GM12878 (cell line): ENCODE results near the gene MAMLD1. TPM values are rescaled to one million over a fixed set of nuclear protein-coding genes. Genes with fewer than 3 reads are reported as not detected.

Source experiments
- ATAC-seq: fragments of 200-7000 bp; cut with Tn5 transposase; 3 replicates; pipeline ENCODE4 v1.9.1; 2020; ENCODE audit warnings: mild to moderate bottlenecking, moderate library complexity
- BruUV-seq: library from RNA; stranded (reverse); fragments of 400-500 nt; replicated peaks from 2 replicates; lab custom pipeline; 2021; lab: Mats Ljungman, UMichigan
- CTCF ChIA-PET: fragments of 300-600 bp; sonication (Branson Sonifier 250); formaldehyde crosslinking; extraction: SDS; loops from one replicate; lab custom pipeline; 2021; ENCODE audit warnings: inconsistent platforms; lab: Yijun Ruan, JAX
- POLR2A ChIA-PET: fragments of 350-600 bp; formaldehyde crosslinking; extraction: SDS; loops from one replicate; lab custom pipeline; 2021; ENCODE audit warnings: inconsistent platforms; lab: Charles Lee
- RAD21 ChIA-PET: fragments of 300-600 bp; sonication (Branson Sonifier 250); formaldehyde crosslinking; loops from one replicate; lab custom pipeline; 2023; ENCODE audit warnings: antibody characterized with exemption; ENCODE audit not compliant: unreplicated experiment; lab: Charles Lee
- SMC1A ChIA-PET: fragments of 300-600 bp; sonication (Branson Sonifier 250); formaldehyde crosslinking; loops from one replicate; lab custom pipeline; 2023; ENCODE audit not compliant: unreplicated experiment, uncharacterized antibody; lab: Charles Lee
- DNase-seq: peaks from one replicate; pipeline ENCODE4 v3.0.0-alpha.2; 2011; ENCODE audit warnings: low read depth, low spot score
- FAIRE-seq: peaks from 3 replicates; lab custom pipeline; 2011; peaks lifted over from hg19 to GRCh38; lab: Jason Lieb, UNC
- H2AFZ ChIP-seq: 2 replicates; pipeline ENCODE4 v1.6.0; 2011; ENCODE audit warnings: low read depth, low read length, control low read depth; ENCODE audit not compliant: control insufficient read depth
- H3K27ac ChIP-seq: 2 replicates; pipeline ENCODE4 v1.5.1; 2011; ENCODE audit warnings: control low read depth; ENCODE audit not compliant: control insufficient read depth, insufficient read depth
- H3K27me3 ChIP-seq, 2 experiments: replicated peaks in 1 of 2; 2 replicates each; pipeline versions ENCODE4 v1.6.0 to v1.6.1; 2011; ENCODE audit warnings: low read length in 1 of 2; ENCODE audit not compliant: control insufficient read depth in 2 of 2, insufficient read depth in 2 of 2
- H3K36me3 ChIP-seq, 2 experiments: 2 replicates each; pipeline ENCODE4 v1.5.1; 2011; ENCODE audit warnings: low read length in 1 of 2; ENCODE audit not compliant: control insufficient read depth in 2 of 2, insufficient read depth in 2 of 2
- H3K4me1 ChIP-seq: 2 replicates; pipeline ENCODE4 v1.6.1; 2011; ENCODE audit warnings: mild to moderate bottlenecking, low read length, moderate library complexity, mixed read lengths; ENCODE audit not compliant: control insufficient read depth, insufficient read depth
- H3K4me2 ChIP-seq: 2 replicates; pipeline ENCODE4 v1.6.0; 2011; ENCODE audit warnings: control low read depth; ENCODE audit not compliant: control insufficient read depth, insufficient read depth
- H3K4me3 ChIP-seq: fragments of 200-600 bp; sonication (generic); 2 replicates; pipeline ENCODE4 v1.5.1; 2016
- H3K79me2 ChIP-seq: 2 replicates; pipeline ENCODE4 v1.6.0; 2011; ENCODE audit warnings: low read length; ENCODE audit not compliant: control insufficient read depth, insufficient read depth
- H3K9ac ChIP-seq: 2 replicates; pipeline ENCODE4 v1.8.0; 2011; ENCODE audit warnings: low read length, control low read depth, mixed read lengths; ENCODE audit not compliant: control insufficient read depth, insufficient read depth
- H3K9me3 ChIP-seq: replicated peaks from 3 replicates; pipeline ENCODE4 v1.5.1; 2011; ENCODE audit warnings: mild to moderate bottlenecking, low read length; ENCODE audit not compliant: control insufficient read depth, insufficient read depth
- H4K20me1 ChIP-seq: 2 replicates; pipeline ENCODE4 v1.6.0; 2011; ENCODE audit not compliant: control insufficient read depth, insufficient read depth
- BMI1 ChIP-seq: fragments of 450-650 bp; IDR thresholded peaks from 2 replicates; pipeline ENCODE4 v1.6.1; 2016; ENCODE audit warnings: mild to moderate bottlenecking, moderate library complexity, borderline replicate concordance
- CTCF ChIP-seq, 3 experiments: IDR thresholded peaks in 2 of 3; conservative IDR thresholded peaks in 1 of 3; 2 replicates each; pipeline ENCODE4 v1.5.1; 2011; ENCODE audit warnings: low read depth in 3 of 3, low read length in 3 of 3, mild to moderate bottlenecking in 3 of 3, control low read depth in 2 of 3, moderate library complexity in 2 of 3, inconsistent platforms in 1 of 3, mixed read lengths in 1 of 3; ENCODE audit not compliant: control insufficient read depth in 2 of 3, insufficient read depth in 1 of 3; ENCODE audit errors: extremely low read depth in 1 of 3
- E4F1 ChIP-seq: fragments of 450-650 bp; IDR thresholded peaks from 2 replicates; pipeline ENCODE4 v1.6.1; 2018; ENCODE audit warnings: borderline replicate concordance, mild to moderate bottlenecking; ENCODE audit not compliant: partially characterized antibody
- FOXK2 ChIP-seq: fragments of 450-650 bp; IDR thresholded peaks from 2 replicates; pipeline ENCODE4 v1.6.1; 2017; ENCODE audit warnings: mild to moderate bottlenecking, moderate library complexity
- IRF5 ChIP-seq: fragments of 450-650 bp; IDR thresholded peaks from 2 replicates; pipeline ENCODE4 v1.6.1; 2017; ENCODE audit warnings: borderline replicate concordance
- MYB ChIP-seq: fragments of 150-350 bp; IDR thresholded peaks from 2 replicates; pipeline ENCODE4 v1.6.1; 2014; ENCODE audit warnings: mild to moderate bottlenecking, low read depth, low read length, borderline replicate concordance
- NFIC ChIP-seq: IDR thresholded peaks from 2 replicates; pipeline ENCODE4 v1.6.1; 2012; ENCODE audit warnings: low read depth, mild to moderate bottlenecking, inconsistent platforms, low read length, moderate library complexity
- WGBS: methylation state at CpG from one replicate; pipeline ENCODE4 v1.1.6; 2016; ENCODE audit warnings: low lambda C conversion rate; ENCODE audit not compliant: insufficient replicate concordance, insufficient coverage; ENCODE audit errors: missing lambda C conversion rate; 5-methylcytosine and 5-hydroxymethylcytosine counted together
- in situ Hi-C: fragments of 300-500 bp; cut with MboI; formaldehyde crosslinking; loops from 9 replicates; pipeline ENCODE4 v1.14.3; 2018; ENCODE audit warnings: mixed read lengths
- intact Hi-C: fragments of 100-400 bp; cut with micrococcal nuclease; formaldehyde crosslinking; loops from one replicate; pipeline ENCODE4 v1.14.2; 2022; ENCODE audit not compliant: unreplicated experiment
- polyA plus RNA-seq, 11 experiments: library from polyadenylated mRNA; depleted of rRNA in 4 of 11; unstranded in 6 of 11; stranded (reverse) in 5 of 11; fragments of >200 nt; fragmentation: Nextera tagmentation in 4 of 11; fragmentation: Illumina TruSeq in 1 of 11; extraction: Ambion mirVana in 4 of 11; extraction: Trizol in 1 of 11; gene quantifications; 1 replicate in 1 of 11; 2 replicates in 10 of 11; pipeline versions ENCODE4 v1.2.1 to v1.2.3, GENCODE V29; 2011 to 2016; ENCODE audit warnings: inconsistent platforms in 2 of 11, missing spikeins in 2 of 11, low read depth in 1 of 11
- total RNA-seq, 4 experiments: library from RNA; depleted of rRNA in 3 of 4; stranded (reverse); fragments of >200 nt in 3 of 4; fragmentation: Illumina TruSeq in 1 of 4; extraction: Trizol in 1 of 4; gene quantifications; 2 replicates each; pipeline versions ENCODE4 v1.2.1 to v1.2.3, GENCODE V29; 2013 to 2021

Gene MAMLD1
- total and polyA plus RNA-seq, 10 of the 15 experiments (the other 5 are each of a cell fraction or from before 2014, with no cell fraction given): 0.03 to 0.05 TPM; not detected in 8

GRCh38 chrX:150502091-150502490, 139.0 kb downstream of the MAMLD1 start:
- WGBS: 0% methylated on average over 3 of the region's 3 CpGs
- peaks cover 1 to 4% of the 10 kb centered on the region in 2 experiments for H3K27me3 ChIP-seq
- FAIRE-seq (no peak), DNase-seq (no peak), ATAC-seq (no peak)
- ChIA-PET POLR2A (no interaction called here), CTCF (interaction anchor here (1.6 kb wide), 1 partner anchor 16 kb away, joined by 5 read pairs; no protein-coding TSS in a partner anchor), RAD21 (no interaction called here), SMC1A (interaction anchor here (1.4 kb wide), 1 partner anchor 12 kb away, joined by 4 read pairs; no protein-coding TSS in a partner anchor)
- H3K36me3 ChIP-seq: no peaks in the 10 kb centered on the region
- in situ Hi-C loops: no loop called here
- H4K20me1 ChIP-seq: no peaks in the 10 kb centered on the region; the same call in 1 of the 2 replicates
- no peaks in the 10 kb centered on the region for H3K79me2 ChIP-seq
- H3K4me2 ChIP-seq: no peak overlapping the region
- H3K9me3 ChIP-seq: no peaks in the 10 kb centered on the region
- intact Hi-C loops: no loop called here
- H3K9ac ChIP-seq: no peak overlapping the region
- BruUV-seq: no TSS peak
- TF ChIP-seq MYB: no peak
- H3K4me1 ChIP-seq: no peaks in the 10 kb centered on the region
- H3K4me3 ChIP-seq: no peak overlapping the region
- H3K27ac ChIP-seq: no peak overlapping the region
- no peak overlapping the region for H2AFZ ChIP-seq

- RAD21 ChIA-PET: no interaction called here
- SMC1A ChIA-PET: interaction anchor here (1.4 kb wide), 1 partner anchor 10 kb away, joined by 4 read pairs; no protein-coding TSS in a partner anchor
- intact Hi-C loops (no loop called here), in situ Hi-C loops (no loop called here)
- Histone ChIP-seq H3K9me3 (no peaks in the 10 kb centered on the region), H3K4me2 (no peak overlapping the region), H3K27me3 (peaks cover 1 to 4% of the 10 kb centered on the region in 2 experiments), H2AFZ (no peak overlapping the region), H3K9ac (no peak overlapping the region), H3K4me1 (no peaks in the 10 kb centered on the region), H4K20me1 (no peaks in the 10 kb centered on the region; the same call in 1 of the 2 replicates), H3K79me2 (no peaks in the 10 kb centered on the region), H3K4me3 (no peak overlapping the region), H3K27ac (no peak overlapping the region), H3K36me3 (no peaks in the 10 kb centered on the region)
- DNase-seq (no peak), ATAC-seq (no peak), FAIRE-seq (no peak)
- WGBS: 26% methylated on average over 19 of the region's 19 CpGs
- POLR2A ChIA-PET: no interaction called here
- CTCF ChIA-PET: interaction anchor here (1.6 kb wide), 1 partner anchor 17 kb away, joined by 5 read pairs; no protein-coding TSS in a partner anchor
- BruUV-seq: no TSS peak
- no peak for TF ChIP-seq BMI1
- TF ChIP-seq IRF5: no peak
- no peak for TF ChIP-seq E4F1
- no peak for TF ChIP-seq NFIC
- no peak for TF ChIP-seq CTCF (IDR thresholded peaks at IDR 0.05 in 2 of 3, conservative IDR thresholded peaks at IDR 0.05 in 1 of 3; ENCODE audit: control insufficient read depth in 2 of 3, extremely low read depth in 1 of 3, insufficient read depth in 1 of 3, low read depth in 3 of 3, low read length in 3 of 3)
- TF ChIP-seq FOXK2: no peak
These were observed 140.1 kb downstream of the MAMLD1 start for GRCh38 chrX:150502979-150503897.
